GM12878 (cell line): Measurements from ENCODE around the gene PKD1L1. TPM values are rescaled to one million over a fixed set of nuclear protein-coding genes. Genes with fewer than 3 reads are reported as not detected.

ENCODE experiments used
- BRCA1 ChIP-seq: IDR thresholded peaks from 2 replicates; pipeline ENCODE4 v1.6.1; 2011; ENCODE audit warnings: low read depth, low read length, improper control_type of control experiment
- CHD1 ChIP-seq: IDR thresholded peaks from 2 replicates; pipeline ENCODE4 v1.6.1; 2012; ENCODE audit warnings: low read depth, low read length, improper control_type of control experiment
- EP300 ChIP-seq, 2 experiments: fragments of 150-350 bp in 1 of 2; IDR thresholded peaks; 2 replicates each; pipeline ENCODE4 v1.6.1; 2011 to 2012; ENCODE audit warnings: low read depth in 2 of 2, low read length in 2 of 2, borderline replicate concordance in 1 of 2, improper control_type of control experiment in 1 of 2, inconsistent platforms in 1 of 2; ENCODE audit not compliant: control insufficient read depth in 1 of 2
- HSF1 ChIP-seq: fragments of 150-350 bp; IDR thresholded peaks from 2 replicates; pipeline ENCODE4 v1.6.1; 2014; ENCODE audit warnings: mild to moderate bottlenecking, low read depth, low read length
- JUND ChIP-seq: IDR thresholded peaks from 2 replicates; pipeline ENCODE4 v1.6.1; 2012; ENCODE audit warnings: low read depth, mild to moderate bottlenecking, low read length, improper control_type of control experiment, moderate library complexity
- SUPT20H ChIP-seq: IDR thresholded peaks from 2 replicates; pipeline ENCODE4 v1.6.1; 2011; ENCODE audit warnings: low read depth, mild to moderate bottlenecking, low read length, moderate library complexity, borderline replicate concordance; ENCODE audit not compliant: control insufficient read depth
- TBL1XR1 ChIP-seq: IDR thresholded peaks from 2 replicates; pipeline ENCODE4 v1.6.1; 2012; ENCODE audit warnings: low read depth, low read length, improper control_type of control experiment
- polyA plus RNA-seq, 11 experiments: library from polyadenylated mRNA; depleted of rRNA in 4 of 11; unstranded in 6 of 11; stranded (reverse) in 5 of 11; fragments of >200 nt; fragmentation: Nextera tagmentation in 4 of 11; fragmentation: Illumina TruSeq in 1 of 11; extraction: Ambion mirVana in 4 of 11; extraction: Trizol in 1 of 11; gene quantifications; 1 replicate in 1 of 11; 2 replicates in 10 of 11; pipeline versions ENCODE4 v1.2.1 to v1.2.3, GENCODE V29; 2011 to 2016; ENCODE audit warnings: inconsistent platforms in 2 of 11, missing spikeins in 2 of 11, low read depth in 1 of 11
- total RNA-seq, 4 experiments: library from RNA; depleted of rRNA in 3 of 4; stranded (reverse); fragments of >200 nt in 3 of 4; fragmentation: Illumina TruSeq in 1 of 4; extraction: Trizol in 1 of 4; gene quantifications; 2 replicates each; pipeline versions ENCODE4 v1.2.1 to v1.2.3, GENCODE V29; 2013 to 2021
- TF ChIP-seq, protein P1 (sequence below): fragments of 450-650 bp; formaldehyde crosslinking; IDR thresholded peaks from 2 replicates; pipeline ENCODE4 v1.5.0; 2022; ENCODE audit warnings: mild to moderate bottlenecking, missing genetic modification characterization
- TF ChIP-seq, protein P2 (sequence below): IDR thresholded peaks from 2 replicates; pipeline ENCODE4 v1.6.1; 2011; ENCODE audit warnings: low read depth, low read length, improper control_type of control experiment, borderline replicate concordance
- TF ChIP-seq, protein P3 (sequence below): IDR thresholded peaks from 2 replicates; pipeline ENCODE4 v1.6.1; 2012; ENCODE audit warnings: low read depth, low read length, improper control_type of control experiment
- TF ChIP-seq, protein P4 (sequence below): fragments of 450-650 bp; IDR thresholded peaks from 2 replicates; pipeline ENCODE4 v1.6.1; 2018; ENCODE audit warnings: mild to moderate bottlenecking, low read depth, moderate library complexity; ENCODE audit not compliant: partially characterized antibody

Gene PKD1L1
- total and polyA plus RNA-seq, 10 of the 15 experiments (the other 5 are each of a cell fraction or from before 2014, with no cell fraction given) = under 0.01 to 0.05 (median 0.02) TPM; not detected in 3

DNA sequence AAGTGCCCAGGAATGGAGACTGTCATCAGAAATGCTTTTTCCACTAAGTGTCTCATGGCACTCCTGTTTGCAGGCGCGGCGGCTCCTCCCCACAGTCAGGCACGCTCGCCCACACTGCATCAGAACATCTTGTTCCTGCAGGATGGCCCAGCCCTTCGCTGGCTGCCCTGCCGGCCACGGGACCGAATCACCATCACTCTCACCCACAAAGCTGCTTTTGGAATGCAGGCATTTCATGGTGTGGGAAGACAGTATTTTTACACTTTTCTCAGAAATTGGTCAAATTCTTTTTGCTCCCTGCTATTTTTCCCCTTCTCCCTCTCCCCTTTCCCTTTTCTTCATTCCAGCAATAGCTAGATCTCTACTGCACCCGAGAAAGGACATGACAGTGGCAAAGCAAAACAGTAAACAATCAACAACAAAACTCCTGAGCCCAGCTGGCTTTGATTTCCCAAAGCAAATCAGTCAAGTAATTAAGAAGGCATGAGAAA, 190.3 kb downstream of the PKD1L1 start (continued):
- TF ChIP-seq TBL1XR1 (no peak), EP300 (IDR thresholded peaks at IDR 0.05; ENCODE audit: borderline replicate concordance in 1 of 2, control insufficient read depth in 1 of 2, low read depth in 2 of 2, low read length in 2 of 2) (no peak), HSF1 (no peak), BRCA1 (no peak), JUND (no peak), SUPT20H (no peak), CHD1 (no peak)
- TF ChIP-seq, protein P1, sequence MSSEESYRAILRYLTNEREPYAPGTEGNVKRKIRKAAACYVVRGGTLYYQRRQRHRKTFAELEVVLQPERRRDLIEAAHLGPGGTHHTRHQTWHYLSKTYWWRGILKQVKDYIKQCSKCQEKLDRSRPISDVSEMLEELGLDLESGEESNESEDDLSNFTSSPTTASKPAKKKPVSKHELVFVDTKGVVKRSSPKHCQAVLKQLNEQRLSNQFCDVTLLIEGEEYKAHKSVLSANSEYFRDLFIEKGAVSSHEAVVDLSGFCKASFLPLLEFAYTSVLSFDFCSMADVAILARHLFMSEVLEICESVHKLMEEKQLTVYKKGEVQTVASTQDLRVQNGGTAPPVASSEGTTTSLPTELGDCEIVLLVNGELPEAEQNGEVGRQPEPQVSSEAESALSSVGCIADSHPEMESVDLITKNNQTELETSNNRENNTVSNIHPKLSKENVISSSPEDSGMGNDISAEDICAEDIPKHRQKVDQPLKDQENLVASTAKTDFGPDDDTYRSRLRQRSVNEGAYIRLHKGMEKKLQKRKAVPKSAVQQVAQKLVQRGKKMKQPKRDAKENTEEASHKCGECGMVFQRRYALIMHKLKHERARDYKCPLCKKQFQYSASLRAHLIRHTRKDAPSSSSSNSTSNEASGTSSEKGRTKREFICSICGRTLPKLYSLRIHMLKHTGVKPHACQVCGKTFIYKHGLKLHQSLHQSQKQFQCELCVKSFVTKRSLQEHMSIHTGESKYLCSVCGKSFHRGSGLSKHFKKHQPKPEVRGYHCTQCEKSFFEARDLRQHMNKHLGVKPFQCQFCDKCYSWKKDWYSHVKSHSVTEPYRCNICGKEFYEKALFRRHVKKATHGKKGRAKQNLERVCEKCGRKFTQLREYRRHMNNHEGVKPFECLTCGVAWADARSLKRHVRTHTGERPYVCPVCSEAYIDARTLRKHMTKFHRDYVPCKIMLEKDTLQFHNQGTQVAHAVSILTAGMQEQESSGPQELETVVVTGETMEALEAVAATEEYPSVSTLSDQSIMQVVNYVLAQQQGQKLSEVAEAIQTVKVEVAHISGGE (CRISPR knock-in tag) = no peak
- TF ChIP-seq, protein P2, sequence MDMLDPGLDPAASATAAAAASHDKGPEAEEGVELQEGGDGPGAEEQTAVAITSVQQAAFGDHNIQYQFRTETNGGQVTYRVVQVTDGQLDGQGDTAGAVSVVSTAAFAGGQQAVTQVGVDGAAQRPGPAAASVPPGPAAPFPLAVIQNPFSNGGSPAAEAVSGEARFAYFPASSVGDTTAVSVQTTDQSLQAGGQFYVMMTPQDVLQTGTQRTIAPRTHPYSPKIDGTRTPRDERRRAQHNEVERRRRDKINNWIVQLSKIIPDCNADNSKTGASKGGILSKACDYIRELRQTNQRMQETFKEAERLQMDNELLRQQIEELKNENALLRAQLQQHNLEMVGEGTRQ = no peak
- TF ChIP-seq, protein P3, sequence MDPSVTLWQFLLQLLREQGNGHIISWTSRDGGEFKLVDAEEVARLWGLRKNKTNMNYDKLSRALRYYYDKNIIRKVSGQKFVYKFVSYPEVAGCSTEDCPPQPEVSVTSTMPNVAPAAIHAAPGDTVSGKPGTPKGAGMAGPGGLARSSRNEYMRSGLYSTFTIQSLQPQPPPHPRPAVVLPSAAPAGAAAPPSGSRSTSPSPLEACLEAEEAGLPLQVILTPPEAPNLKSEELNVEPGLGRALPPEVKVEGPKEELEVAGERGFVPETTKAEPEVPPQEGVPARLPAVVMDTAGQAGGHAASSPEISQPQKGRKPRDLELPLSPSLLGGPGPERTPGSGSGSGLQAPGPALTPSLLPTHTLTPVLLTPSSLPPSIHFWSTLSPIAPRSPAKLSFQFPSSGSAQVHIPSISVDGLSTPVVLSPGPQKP = no peak
- TF ChIP-seq, protein P4, sequence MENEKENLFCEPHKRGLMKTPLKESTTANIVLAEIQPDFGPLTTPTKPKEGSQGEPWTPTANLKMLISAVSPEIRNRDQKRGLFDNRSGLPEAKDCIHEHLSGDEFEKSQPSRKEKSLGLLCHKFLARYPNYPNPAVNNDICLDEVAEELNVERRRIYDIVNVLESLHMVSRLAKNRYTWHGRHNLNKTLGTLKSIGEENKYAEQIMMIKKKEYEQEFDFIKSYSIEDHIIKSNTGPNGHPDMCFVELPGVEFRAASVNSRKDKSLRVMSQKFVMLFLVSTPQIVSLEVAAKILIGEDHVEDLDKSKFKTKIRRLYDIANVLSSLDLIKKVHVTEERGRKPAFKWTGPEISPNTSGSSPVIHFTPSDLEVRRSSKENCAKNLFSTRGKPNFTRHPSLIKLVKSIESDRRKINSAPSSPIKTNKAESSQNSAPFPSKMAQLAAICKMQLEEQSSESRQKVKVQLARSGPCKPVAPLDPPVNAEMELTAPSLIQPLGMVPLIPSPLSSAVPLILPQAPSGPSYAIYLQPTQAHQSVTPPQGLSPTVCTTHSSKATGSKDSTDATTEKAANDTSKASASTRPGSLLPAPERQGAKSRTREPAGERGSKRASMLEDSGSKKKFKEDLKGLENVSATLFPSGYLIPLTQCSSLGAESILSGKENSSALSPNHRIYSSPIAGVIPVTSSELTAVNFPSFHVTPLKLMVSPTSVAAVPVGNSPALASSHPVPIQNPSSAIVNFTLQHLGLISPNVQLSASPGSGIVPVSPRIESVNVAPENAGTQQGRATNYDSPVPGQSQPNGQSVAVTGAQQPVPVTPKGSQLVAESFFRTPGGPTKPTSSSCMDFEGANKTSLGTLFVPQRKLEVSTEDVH = no peak
